Smooth muscle cell of the brain vasculature (primary cell): ENCODE data around the gene SLC2A10.
A peak's percentile ranks its signal among the peaks of the same experiment; 100 is the strongest.

Experiments
- DNase-seq: peaks from one replicate; pipeline ENCODE4 v3.0.0-alpha.2; 2012; ENCODE audit warnings: low read depth, low spot score

The SLC2A10 gene

GRCh38 chr20:46682063-46682821 lies 27.2 kb upstream of the SLC2A10 start:
- DNase-seq, result no peak

GRCh38 chr20:46683011-46683667 lies 26.3 kb upstream of the SLC2A10 start:
- DNase-seq, result no peak

GRCh38 chr20:46683668-46683938 lies 25.8 kb upstream of the SLC2A10 start:
- no peak for DNase-seq

- DNase-seq, result no peak
Observed at GRCh38 chr20:46683939-46684750, 25.3 kb upstream of the SLC2A10 start.

- no peak for DNase-seq
Observed at GRCh38 chr20:46688151-46689081, 21.0 kb upstream of the SLC2A10 start.

- peak; percentile 99 for DNase-seq
Observed at GRCh38 chr20:46689082-46689753, 20.2 kb upstream of the SLC2A10 start, which contains the start of gene TP53RK. Gene TP53RK (minus strand): TSS chr20:46689444. CDS start chr20:46689414, 30 bp downstream.

- no peak for DNase-seq
Observed at GRCh38 chr20:46689754-46690085, 19.7 kb upstream of the SLC2A10 start.

- no peak for DNase-seq
Observed at GRCh38 chr20:46690219-46691106, 19.0 kb upstream of the SLC2A10 start.

- DNase-seq, result no peak
Observed at GRCh38 chr20:46691196-46691595, 18.3 kb upstream of the SLC2A10 start.

GRCh38 chr20:46694484-46694883 lies 15.0 kb upstream of the SLC2A10 start:
- no peak for DNase-seq

- no peak for DNase-seq
Observed at GRCh38 chr20:46695892-46696291, 13.6 kb upstream of the SLC2A10 start.

GRCh38 chr20:46696791-46697279 lies 12.6 kb upstream of the SLC2A10 start:
- no peak for DNase-seq

- no peak for DNase-seq
Observed at GRCh38 chr20:46698788-46699187, 10.7 kb upstream of the SLC2A10 start.

GRCh38 chr20:46699651-46700359 lies 9.6 kb upstream of the SLC2A10 start:
- DNase-seq, result no peak

- no peak for DNase-seq
Observed at GRCh38 chr20:46700481-46700880, 9.0 kb upstream of the SLC2A10 start.

GRCh38 chr20:46701057-46701456 lies 8.4 kb upstream of the SLC2A10 start:
- no peak for DNase-seq

- no peak for DNase-seq
Observed at GRCh38 chr20:46701556-46701955, 7.9 kb upstream of the SLC2A10 start.

GRCh38 chr20:46701986-46702385 lies 7.5 kb upstream of the SLC2A10 start:
- DNase-seq, result no peak
